Stimulated activated CD8-positive, alpha-beta memory T cell treated with anti-CD3 and anti-CD28 coated beads, Interleukin-2, amount 100 ng/mL, for 48 hours (primary cell): Measurements from ENCODE around the gene SUSD5.
"Not testable (repeated sequence)": the region's sequence is repeated elsewhere in the genome, so short reads cannot be mapped to it uniquely, and the experiment has no call there.

Source experiments
- DNase-seq, 2 donors: peaks; one replicate each; pipeline ENCODE4 v3.0.0-alpha.2; 2020; ENCODE audit warnings: low read depth in 2 of 2

Gene SUSD5

DNA sequence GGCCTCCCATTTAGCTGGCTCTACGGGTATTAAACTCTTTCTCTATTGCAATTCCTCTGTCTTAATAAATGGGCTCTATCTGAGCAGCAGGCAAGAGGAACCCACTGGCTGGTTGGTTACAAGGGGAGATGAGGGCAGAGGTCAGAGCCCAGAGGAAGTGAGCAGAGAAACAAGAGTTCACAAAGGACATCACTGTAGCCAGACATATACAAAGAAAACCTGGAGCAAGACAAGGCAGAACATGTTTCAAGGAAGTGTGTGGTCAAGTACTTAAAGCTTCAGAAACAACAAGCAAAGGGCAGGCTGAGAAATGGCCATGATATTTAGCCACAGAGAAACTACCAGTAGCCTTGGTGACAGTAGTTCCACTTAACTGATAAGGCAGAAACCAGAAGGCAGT is 24.3 kb downstream of the SUSD5 start:
- DNase-seq, result no peak

DNA sequence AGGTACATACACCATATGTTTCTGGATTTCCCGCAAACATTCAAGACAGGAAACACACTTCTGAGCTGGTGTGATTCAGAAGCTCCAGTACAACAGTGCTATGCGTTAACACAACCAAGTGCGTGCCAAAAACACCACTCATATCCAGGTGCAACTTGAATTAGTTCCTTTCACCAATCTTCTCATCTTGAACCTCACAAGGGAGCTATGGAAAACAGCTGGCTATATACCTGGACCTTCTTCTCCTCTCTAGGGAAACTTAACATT is 31.3 kb downstream of the SUSD5 start:
- no peak for DNase-seq

GRCh38 chr3:33186524-33187367 is 31.9 kb downstream of the SUSD5 start:
- no peak for DNase-seq

DNA sequence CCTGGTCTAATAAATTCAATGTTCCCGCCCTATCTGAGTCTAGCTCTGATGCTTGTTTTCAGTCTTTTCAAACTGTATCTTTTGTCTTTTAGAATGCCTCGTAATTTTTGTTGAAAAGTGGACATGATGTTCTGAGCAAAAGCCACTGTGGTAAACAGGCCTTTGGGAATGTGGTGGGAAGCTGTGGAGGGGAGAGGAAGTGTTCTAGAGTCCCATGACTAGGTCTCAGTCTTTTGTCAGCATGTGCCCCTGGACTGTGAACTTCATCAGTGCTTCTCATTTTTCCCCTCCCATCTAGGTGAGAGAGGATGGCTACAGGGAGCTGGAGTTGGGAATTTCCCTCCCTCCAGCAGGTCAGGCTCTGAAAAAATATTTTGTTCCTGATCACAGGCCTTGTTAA is 33.7 kb downstream of the SUSD5 start:
- DNase-seq, result no peak

GRCh38 chr3:33181641-33182040 is 37.0 kb downstream of the SUSD5 start:
- not testable (repeated sequence) for DNase-seq

DNA sequence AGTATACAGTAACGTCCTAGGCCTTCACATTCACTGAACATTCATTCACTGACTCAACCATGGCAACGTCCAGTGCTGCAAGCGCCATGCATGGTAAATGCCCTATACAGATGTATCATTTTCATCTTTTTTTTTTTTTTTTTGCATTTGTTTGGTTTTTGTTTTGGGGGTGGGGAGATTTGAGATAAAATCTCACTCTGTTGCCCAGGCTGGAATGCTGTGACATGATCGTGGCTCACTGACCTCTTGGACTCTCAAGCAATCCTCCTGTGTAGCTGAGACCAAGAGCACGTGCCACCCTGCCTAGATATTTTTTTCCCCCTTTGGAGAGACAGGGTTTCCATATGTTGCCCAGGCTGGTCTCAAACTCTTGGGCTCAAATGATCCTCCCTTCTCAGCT is 37.4 kb downstream of the SUSD5 start:
- no peak for DNase-seq

GRCh38 chr3:33179132-33179531 is 39.5 kb downstream of the SUSD5 start:
- no peak for DNase-seq

GRCh38 chr3:33174711-33175414 is 43.7 kb downstream of the SUSD5 start:
- no peak for DNase-seq

DNA sequence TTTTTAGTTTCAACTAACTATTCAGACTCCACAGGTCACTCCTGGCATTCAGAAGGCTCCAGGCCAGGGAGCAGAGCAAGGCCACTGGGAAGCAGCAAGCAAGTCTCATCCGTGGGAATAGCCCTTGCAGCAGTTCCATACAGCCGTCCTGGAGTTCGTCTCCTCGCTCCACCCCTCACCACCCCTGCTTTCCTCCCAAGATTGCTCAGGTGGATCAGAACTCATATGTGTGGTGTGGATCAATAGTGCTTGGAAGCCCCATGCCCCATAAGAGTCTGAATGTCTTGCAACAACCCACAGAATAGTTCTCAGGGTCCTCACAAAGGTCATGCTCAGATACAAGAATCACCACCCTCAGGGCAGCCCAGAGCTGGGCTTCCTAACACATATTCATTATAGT is 44.5 kb downstream of the SUSD5 start:
- DNase-seq, result no peak

- DNase-seq, result no peak
These were observed 44.9 kb downstream of the SUSD5 start for GRCh38 chr3:33173672-33174071.

DNA sequence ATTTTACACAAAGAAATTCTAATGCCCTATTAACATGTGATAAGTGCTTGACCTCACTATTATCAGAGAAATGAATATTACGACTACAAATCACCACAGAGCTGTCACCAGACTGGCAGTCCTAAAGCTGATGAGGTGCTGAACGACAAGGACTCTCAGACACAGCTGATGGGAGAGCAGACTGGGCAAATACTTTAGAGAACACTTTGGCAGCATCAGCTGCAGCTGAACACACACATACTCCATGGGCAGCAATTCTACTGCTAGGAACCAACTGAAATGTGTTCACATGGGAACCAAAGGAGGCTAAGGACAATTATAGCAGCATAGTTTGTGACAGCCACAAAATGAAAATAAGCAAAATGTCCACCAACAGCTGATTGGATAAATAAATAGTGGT is 45.5 kb downstream of the SUSD5 start:
- no peak for DNase-seq

GRCh38 chr3:33171580-33171979 is 47.0 kb downstream of the SUSD5 start:
- DNase-seq, result no peak

DNA sequence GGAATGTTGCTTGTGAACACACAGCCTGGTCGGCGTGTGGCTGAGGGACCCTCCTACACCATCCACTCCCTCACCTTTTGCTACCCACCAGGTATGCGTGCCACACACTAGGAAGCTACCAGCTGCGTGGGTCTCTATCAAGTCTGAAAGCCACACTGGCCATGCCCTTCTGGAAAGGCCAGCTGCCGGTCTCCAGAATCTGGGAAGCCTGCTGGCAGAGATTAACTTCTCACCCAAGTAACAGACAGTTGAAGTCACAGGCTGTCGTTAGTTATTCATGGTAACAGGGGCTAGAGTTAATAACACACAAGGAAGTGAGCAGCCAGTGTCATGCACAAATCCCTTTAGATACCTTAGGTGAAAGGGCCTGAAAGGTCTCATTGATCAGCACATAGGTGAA is 48.1 kb downstream of the SUSD5 start:
- DNase-seq, result no peak

GRCh38 chr3:33167716-33168336 is 50.8 kb downstream of the SUSD5 start:
- no peak for DNase-seq

DNA sequence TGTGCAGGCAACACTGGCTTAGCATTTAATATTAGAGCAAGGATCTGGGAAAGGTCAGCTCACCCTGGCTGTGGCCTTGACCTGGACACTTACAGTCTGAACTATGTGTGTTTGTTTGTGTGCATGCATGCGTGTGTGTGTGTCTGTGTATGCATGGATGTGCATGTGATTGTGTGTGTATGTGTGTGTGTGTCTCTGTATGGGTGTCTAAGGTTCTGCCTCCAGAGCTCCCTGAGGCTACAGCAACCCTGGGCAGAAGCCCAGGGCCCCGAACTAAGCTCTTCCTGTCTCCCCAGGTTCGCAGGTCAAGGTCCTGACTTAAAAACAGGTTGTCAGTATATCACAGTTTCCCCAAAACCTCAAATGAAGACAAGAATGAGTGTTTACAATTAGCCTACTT is 51.3 kb downstream of the SUSD5 start:
- DNase-seq, result no peak

DNA sequence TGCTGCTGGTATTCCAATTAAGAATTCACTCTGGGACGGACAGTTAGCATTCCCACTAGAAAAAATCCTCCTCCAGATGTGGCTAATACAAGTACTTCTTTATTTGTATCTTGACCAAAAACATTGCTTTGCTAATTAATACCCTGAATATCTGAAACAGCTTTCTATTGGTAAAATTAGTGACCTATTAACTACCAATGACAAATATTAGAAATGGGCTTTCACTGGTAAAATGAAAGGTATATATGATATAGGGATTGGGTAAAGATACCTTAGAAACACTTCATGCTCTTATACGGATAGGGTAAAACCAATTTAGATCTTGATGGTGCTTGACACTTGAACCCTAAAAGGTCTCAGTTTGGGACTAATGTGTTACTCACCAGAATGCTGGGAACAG is 52.5 kb downstream of the SUSD5 start:
- no peak for DNase-seq

GRCh38 chr3:33165372-33165771 is 53.2 kb downstream of the SUSD5 start:
- DNase-seq, result no peak

DNA sequence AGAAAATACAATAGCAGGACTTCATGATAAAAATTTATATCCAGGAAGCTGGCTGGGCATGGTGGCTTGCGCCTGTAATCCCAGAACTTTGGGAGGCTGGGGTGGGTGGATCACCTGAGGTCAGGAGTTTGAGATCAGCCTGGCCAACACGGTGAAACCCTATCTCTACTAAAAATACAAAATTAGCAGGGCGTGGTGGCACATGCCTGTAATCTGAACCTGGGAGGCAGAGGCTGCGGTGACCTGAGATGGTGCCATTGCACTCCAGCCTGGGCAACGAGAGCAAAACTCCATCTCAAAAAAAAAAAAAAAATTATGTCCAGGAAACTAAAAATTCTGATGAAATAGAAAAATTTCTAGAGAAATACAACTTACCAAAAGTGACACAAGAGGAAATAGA is 56.0 kb downstream of the SUSD5 start:
- DNase-seq, result not testable (repeated sequence)

- no peak for DNase-seq
These were observed 58.6 kb downstream of the SUSD5 start for GRCh38 chr3:33159981-33160380.

DNA sequence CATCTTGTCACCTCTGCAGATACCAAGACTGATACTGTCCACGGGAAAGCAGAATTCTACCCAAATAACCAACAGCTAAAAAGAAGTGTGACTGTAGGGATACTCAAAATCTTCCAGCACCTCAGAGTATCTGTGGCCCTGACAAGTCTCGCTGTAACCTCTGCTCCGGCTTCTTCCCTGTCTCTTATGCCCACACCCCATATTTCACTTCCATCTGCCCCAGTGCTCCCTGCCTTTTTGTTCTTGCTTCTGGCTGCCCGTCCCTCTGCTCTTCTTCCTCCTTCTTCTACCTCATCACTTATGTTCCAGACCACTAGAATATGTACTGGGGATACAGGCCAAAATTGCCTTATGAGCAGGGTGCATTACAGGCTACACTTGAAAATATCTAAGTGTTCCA is 59.4 kb downstream of the SUSD5 start:
- DNase-seq, result no peak

- DNase-seq, result no peak
These were observed 63.3 kb downstream of the SUSD5 start for GRCh38 chr3:33155301-33155700.

DNA sequence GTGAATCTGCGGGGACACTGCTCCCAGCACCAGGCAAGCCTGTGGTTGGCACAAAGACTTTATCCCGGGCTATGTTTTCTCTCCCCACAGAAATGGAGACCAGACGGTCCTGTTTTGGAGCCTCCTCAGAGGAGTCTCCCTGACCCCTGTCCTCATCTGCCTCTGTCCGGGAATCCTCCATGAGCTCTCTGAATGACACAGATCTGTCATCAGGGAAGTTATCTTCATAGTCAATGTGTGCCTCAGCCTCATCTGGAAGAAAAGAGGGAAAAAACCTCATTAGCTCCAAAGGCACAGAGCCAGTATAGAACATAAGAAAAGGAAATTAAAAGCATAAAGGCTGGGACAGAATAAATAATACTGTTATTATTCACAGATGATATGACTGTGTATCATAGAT is 64.8 kb downstream of the SUSD5 start:
- no peak for DNase-seq
